HepG2 (cell line): Measurements from ENCODE around the gene EPC2. TPM values are rescaled to one million over a fixed set of nuclear protein-coding genes. Genes with fewer than 3 reads are reported as not detected.

Source experiments
- ATAC-seq: fragments of 200-7000 bp; cut with Tn5 transposase; 3 replicates; pipeline ENCODE4 v1.9.1; 2020; ENCODE audit warnings: mild to moderate bottlenecking, moderate library complexity
- BruUV-seq: library from RNA; stranded (reverse); fragments of 400-500 nt; replicated peaks from 2 replicates; lab custom pipeline; 2021; lab: Mats Ljungman, UMichigan
- CTCF ChIA-PET: fragments of 300-600 bp; formaldehyde crosslinking; extraction: SDS; loops from one replicate; lab custom pipeline; 2021; ENCODE audit warnings: low total read pairs, inconsistent platforms, low intra/inter-chr PET ratio; lab: Yijun Ruan, JAX
- POLR2A ChIA-PET: fragments of 350-600 bp; sonication (Branson Sonifier 250); formaldehyde crosslinking; loops from one replicate; lab custom pipeline; 2020; ENCODE audit warnings: antibody characterized with exemption, inconsistent platforms; lab: Yijun Ruan, JAX
- DNase-seq: peaks from one replicate; pipeline ENCODE4 v3.0.0-alpha.2; 2015; ENCODE audit warnings: low spot score
- FAIRE-seq: peaks from 3 replicates; lab custom pipeline; 2011; peaks lifted over from hg19 to GRCh38; lab: Jason Lieb, UNC
- H2AFZ ChIP-seq: one replicate; pipeline ENCODE4 v1.6.1; 2011; ENCODE audit warnings: low read length, inconsistent platforms
- H3K27ac ChIP-seq: fragments of 300-600 bp; 3 replicates; pipeline ENCODE4 v1.8.0; 2011; ENCODE audit warnings: mixed run types, mild to moderate bottlenecking, mixed read lengths, low read length, inconsistent platforms; ENCODE audit not compliant: insufficient read depth; ENCODE audit errors: extremely low read length
- H3K27me3 ChIP-seq, 2 experiments: fragments of 200-600 bp in 1 of 2; 2 replicates in 1 of 2; 3 replicates in 1 of 2; pipeline versions ENCODE4 v1.6.0 to v1.8.0; 2011; ENCODE audit warnings: low read length in 2 of 2, mild to moderate bottlenecking in 2 of 2, moderate library complexity in 2 of 2, inconsistent platforms in 1 of 2; ENCODE audit not compliant: insufficient read depth in 2 of 2, control insufficient read depth in 1 of 2
- H3K36me3 ChIP-seq, 2 experiments: fragments of 200-600 bp in 1 of 2; replicated peaks in 1 of 2; 2 replicates in 1 of 2; 3 replicates in 1 of 2; pipeline versions ENCODE4 v1.5.1 to v1.8.0; 2011; ENCODE audit warnings: low read length in 2 of 2, inconsistent platforms in 1 of 2; ENCODE audit not compliant: insufficient read depth in 2 of 2, control insufficient read depth in 1 of 2
- H3K4me1 ChIP-seq: 2 replicates; pipeline ENCODE4 v1.5.1; 2012; ENCODE audit warnings: low read length, inconsistent platforms; ENCODE audit not compliant: insufficient read depth
- H3K4me2 ChIP-seq: 2 replicates; pipeline ENCODE4 v1.6.0; 2011; ENCODE audit warnings: low read depth, low read length, inconsistent platforms
- H3K4me3 ChIP-seq, 3 experiments: fragments of 200-600 bp in 1 of 3; sonication (generic), shearing (Covaris generic) in 1 of 3; replicated peaks in 1 of 3; 2 replicates each; pipeline ENCODE4 v1.5.1; 2011 to 2016; ENCODE audit warnings: low read length in 3 of 3, inconsistent platforms in 2 of 3, low read depth in 2 of 3, mild to moderate bottlenecking in 2 of 3, control low read depth in 1 of 3, mixed read lengths in 1 of 3; ENCODE audit not compliant: insufficient read depth in 1 of 3
- H3K79me2 ChIP-seq: one replicate; pipeline ENCODE4 v1.6.1; 2011; ENCODE audit warnings: low read length, inconsistent platforms; ENCODE audit not compliant: insufficient read depth
- H3K9ac ChIP-seq: 2 replicates; pipeline ENCODE4 v1.6.0; 2011; ENCODE audit warnings: mild to moderate bottlenecking, low read depth, low read length, inconsistent platforms; ENCODE audit not compliant: insufficient read depth
- H3K9me3 ChIP-seq: 2 replicates; pipeline ENCODE4 v1.5.1; 2012; ENCODE audit warnings: mild to moderate bottlenecking, low read length
- H4K20me1 ChIP-seq: 2 replicates; pipeline ENCODE4 v1.6.0; 2011; ENCODE audit warnings: inconsistent platforms, mild to moderate bottlenecking, low read length, moderate library complexity; ENCODE audit not compliant: insufficient read depth
- BATF2 ChIP-seq: sonication (generic); formaldehyde crosslinking; IDR thresholded peaks from 2 replicates; pipeline ENCODE4 v1.8.0; 2022; ENCODE audit warnings: mild to moderate bottlenecking, missing genetic modification reagents, moderate library complexity
- BRF2 ChIP-seq: sonication (generic); formaldehyde crosslinking; IDR thresholded peaks from 2 replicates; pipeline ENCODE4 v1.8.1; 2022; ENCODE audit warnings: mild to moderate bottlenecking, missing genetic modification reagents
- GMEB2 ChIP-seq: IDR thresholded peaks from 2 replicates; pipeline ENCODE4 v1.6.1; 2016; ENCODE audit warnings: missing biosample characterization, missing genetic modification reagents, low read depth
- ISL2 ChIP-seq: sonication (generic); formaldehyde crosslinking; IDR thresholded peaks from 2 replicates; pipeline ENCODE4 v1.5.0; 2020; ENCODE audit warnings: missing genetic modification reagents
- MTA3 ChIP-seq: sonication (generic); formaldehyde crosslinking; IDR thresholded peaks from 2 replicates; pipeline ENCODE4 v1.4.0; 2020; ENCODE audit warnings: missing genetic modification reagents
- PAX8 ChIP-seq: sonication (generic); formaldehyde crosslinking; IDR thresholded peaks from 2 replicates; pipeline ENCODE4 v1.8.0; 2022; ENCODE audit warnings: mild to moderate bottlenecking, missing genetic modification reagents, borderline replicate concordance
- THAP8 ChIP-seq: sonication (generic); formaldehyde crosslinking; IDR thresholded peaks from 2 replicates; pipeline ENCODE4 v1.5.1; 2020; ENCODE audit warnings: missing genetic modification reagents, mild to moderate bottlenecking, borderline replicate concordance
- TMF1 ChIP-seq: sonication (generic); formaldehyde crosslinking; IDR thresholded peaks from 2 replicates; pipeline ENCODE4 v1.8.1; 2022; ENCODE audit warnings: low read depth, missing genetic modification reagents
- ZNF275 ChIP-seq: sonication (generic); formaldehyde crosslinking; IDR thresholded peaks from 2 replicates; pipeline ENCODE4 v1.8.0; 2022; ENCODE audit warnings: missing genetic modification reagents, mild to moderate bottlenecking, inconsistent platforms, borderline replicate concordance
- ZNF839 ChIP-seq: sonication (generic); formaldehyde crosslinking; IDR thresholded peaks from 2 replicates; pipeline ENCODE4 v1.4.0; 2020; ENCODE audit warnings: missing genetic modification reagents, mild to moderate bottlenecking, borderline replicate concordance
- ZZZ3 ChIP-seq: sonication (generic); formaldehyde crosslinking; IDR thresholded peaks from 2 replicates; pipeline ENCODE4 v1.4.0; 2020; ENCODE audit warnings: missing genetic modification reagents, mild to moderate bottlenecking, borderline replicate concordance
- WGBS: methylation state at CpG from one replicate; pipeline ENCODE4 v1.1.6; 2017; ENCODE audit warnings: low lambda C conversion rate; 5-methylcytosine and 5-hydroxymethylcytosine counted together
- in situ Hi-C: cut with HindIII; loops from 2 replicates; pipeline ENCODE4 v1.10.0; 2017; ENCODE audit warnings: low pct_unique_long_range_greater_than_20kb; ENCODE audit not compliant: extremely low pct_ligation_motif_present
- intact Hi-C: fragments of 100-400 bp; cut with micrococcal nuclease; formaldehyde crosslinking; loops from one replicate; pipeline ENCODE4 v1.10.0; 2022; ENCODE audit not compliant: unreplicated experiment
- polyA plus RNA-seq, 8 experiments: library from polyadenylated mRNA; depleted of rRNA in 3 of 8; stranded (reverse) in 7 of 8; unstranded in 1 of 8; fragments of >200 nt; fragmentation: Illumina TruSeq in 4 of 8; extraction: Trizol in 4 of 8; gene quantifications; 2 replicates each; pipeline versions ENCODE4 v1.2.1 to v1.2.3, GENCODE V29; 2011 to 2016; ENCODE audit warnings: low read depth in 4 of 8, missing spikeins in 1 of 8, mixed read lengths in 1 of 8; ENCODE audit not compliant: insufficient read depth in 1 of 8
- total RNA-seq, 5 experiments: library from RNA; depleted of rRNA; stranded (reverse); fragments of >200 nt; fragmentation: Illumina TruSeq; extraction: Trizol; gene quantifications; 2 replicates each; pipeline ENCODE4 v1.2.3, GENCODE V29; 2016; ENCODE audit warnings: low read depth in 1 of 5

The EPC2 gene
- total and polyA plus RNA-seq, 2 of the 13 experiments (the other 11 are each of a cell fraction or from before 2014, with no cell fraction given): 20.5 to 22.0 TPM

- CTCF ChIA-PET: no interaction called here
- intact Hi-C loops (no loop called here), in situ Hi-C loops (no loop called here)
- FAIRE-seq (no peak), ATAC-seq (no peak), DNase-seq (no peak)
- no peak overlapping the region for H2AFZ ChIP-seq
- H3K4me2 ChIP-seq: no peak overlapping the region
- H3K9ac ChIP-seq: no peak overlapping the region
- WGBS: 97% methylated on average over 3 of the region's 3 CpGs
- H3K36me3 ChIP-seq: no peaks in the 10 kb centered on the region; a peak in 2 of 5 replicates
- POLR2A ChIA-PET: interaction anchor here (0.6 kb wide), 1 partner anchor 100 kb away, joined by 3 read pairs; no protein-coding TSS in a partner anchor
- H3K79me2 ChIP-seq: no peaks in the 10 kb centered on the region
- no peaks in the 10 kb centered on the region for H3K27me3 ChIP-seq
- H4K20me1 ChIP-seq: peaks cover 14% of the 10 kb centered on the region; the same call in 1 of the 2 replicates
- peaks cover 29% of the 10 kb centered on the region for H3K4me1 ChIP-seq
- BruUV-seq: no TSS peak
- H3K27ac ChIP-seq: no peak overlapping the region
- TF ChIP-seq MTA3 (CRISPR knock-in tag) (no peak), TMF1 (CRISPR knock-in tag) (no peak), ZNF275 (CRISPR knock-in tag) (no peak)
- H3K9me3 ChIP-seq: no peaks in the 10 kb centered on the region
- no peak overlapping the region for H3K4me3 ChIP-seq
Observed at GRCh38 chr2:148745151-148745851, 100.8 kb downstream of the EPC2 start.

- POLR2A ChIA-PET: no interaction called here
- TF ChIP-seq ISL2 (CRISPR knock-in tag) (no peak), THAP8 (CRISPR knock-in tag) (no peak), PAX8 (CRISPR knock-in tag) (no peak), ZZZ3 (CRISPR knock-in tag) (no peak), GMEB2 (CRISPR knock-in tag) (no peak), BRF2 (CRISPR knock-in tag) (no peak), ZNF839 (CRISPR knock-in tag) (no peak), BATF2 (CRISPR knock-in tag) (no peak)
Observed at GRCh38 chr2:148746973-148747372, 102.4 kb downstream of the EPC2 start.

More at GRCh38 chr2:148746973-148747372, 102.4 kb downstream of the EPC2 start:
- Histone ChIP-seq H3K27ac (no peak overlapping the region), H2AFZ (no peak overlapping the region), H3K79me2 (no peaks in the 10 kb centered on the region), H3K9me3 (no peaks in the 10 kb centered on the region), H3K4me3 (no peak overlapping the region), H4K20me1 (peaks cover 14% of the 10 kb centered on the region; the same call in 1 of the 2 replicates), H3K36me3 (no peaks in the 10 kb centered on the region; a peak in 2 of 5 replicates), H3K4me2 (peak overlapping the region; percentile 58), H3K27me3 (no peaks in the 10 kb centered on the region), H3K4me1 (peaks cover 29% of the 10 kb centered on the region), H3K9ac (no peak overlapping the region)
- WGBS: 1% methylated on average over 1 of the region's 1 CpG
- intact Hi-C loops (loop anchor here (2.0 kb wide), 1 partner anchor 102 kb away; the partner anchor contains the start of gene EPC2), in situ Hi-C loops (no loop called here)
- FAIRE-seq: peak; percentile 64
- peak; percentile 70 for DNase-seq
- CTCF ChIA-PET: no interaction called here
- no TSS peak for BruUV-seq
- peak; percentile 98 for ATAC-seq
